Testis (tissue), 2 donors: ENCODE measurements around the gene MT1F.

Experiments used
- POLR2A ChIP-seq: fragments of 450-650 bp; IDR thresholded peaks from one replicate; pipeline ENCODE4 v1.6.1; 2017; ENCODE audit warnings: antibody characterized with exemption, mild to moderate bottlenecking, moderate library complexity
- TF ChIP-seq, protein P1 (sequence below), 3 experiments: fragments of 450-650 bp in 2 of 3; fragments of 200-600 bp in 1 of 3; sonication (generic) in 1 of 3; IDR thresholded peaks; one replicate each; pipeline ENCODE4 v1.5.1; 2016 to 2019; ENCODE audit warnings: antibody characterized with exemption in 3 of 3, mild to moderate bottlenecking in 2 of 3, moderate library complexity in 1 of 3

DNA sequence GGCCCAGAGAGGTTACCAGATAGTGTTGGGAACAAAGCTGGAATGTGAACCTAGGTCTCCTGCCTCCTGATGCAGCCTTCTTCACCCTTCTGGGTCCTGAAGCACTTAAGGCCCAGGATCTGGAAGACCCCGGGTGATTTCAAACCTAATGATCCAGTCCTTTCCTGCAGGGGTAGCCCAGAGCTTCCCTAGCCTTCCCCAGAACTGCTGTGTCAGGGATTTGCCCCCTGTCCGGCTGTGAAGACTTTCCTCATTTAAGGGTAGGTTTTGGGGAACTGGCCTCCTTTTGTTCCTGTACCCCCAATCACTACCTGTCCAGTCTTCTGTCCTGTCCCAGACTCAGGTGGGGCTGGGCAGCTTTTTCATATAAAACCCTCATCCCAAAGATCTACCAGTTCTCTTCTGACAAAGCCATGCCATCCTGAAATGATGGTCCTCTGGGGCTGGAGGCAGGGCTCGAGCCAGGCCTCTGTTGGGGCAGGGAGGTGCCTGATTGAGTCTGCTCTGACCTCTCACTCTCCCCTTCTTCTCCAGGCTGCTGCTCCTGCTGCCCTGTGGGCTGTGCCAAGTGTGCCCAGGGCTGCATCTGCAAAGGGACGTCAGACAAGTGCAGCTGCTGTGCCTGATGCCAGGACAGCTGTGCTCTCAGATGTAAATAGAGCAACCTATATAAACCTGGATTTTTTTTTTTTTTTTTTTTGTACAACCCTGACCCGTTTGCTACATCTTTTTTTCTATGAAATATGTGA lies 25.8 kb downstream of the MT1F start:
- TF ChIP-seq, protein P1, sequence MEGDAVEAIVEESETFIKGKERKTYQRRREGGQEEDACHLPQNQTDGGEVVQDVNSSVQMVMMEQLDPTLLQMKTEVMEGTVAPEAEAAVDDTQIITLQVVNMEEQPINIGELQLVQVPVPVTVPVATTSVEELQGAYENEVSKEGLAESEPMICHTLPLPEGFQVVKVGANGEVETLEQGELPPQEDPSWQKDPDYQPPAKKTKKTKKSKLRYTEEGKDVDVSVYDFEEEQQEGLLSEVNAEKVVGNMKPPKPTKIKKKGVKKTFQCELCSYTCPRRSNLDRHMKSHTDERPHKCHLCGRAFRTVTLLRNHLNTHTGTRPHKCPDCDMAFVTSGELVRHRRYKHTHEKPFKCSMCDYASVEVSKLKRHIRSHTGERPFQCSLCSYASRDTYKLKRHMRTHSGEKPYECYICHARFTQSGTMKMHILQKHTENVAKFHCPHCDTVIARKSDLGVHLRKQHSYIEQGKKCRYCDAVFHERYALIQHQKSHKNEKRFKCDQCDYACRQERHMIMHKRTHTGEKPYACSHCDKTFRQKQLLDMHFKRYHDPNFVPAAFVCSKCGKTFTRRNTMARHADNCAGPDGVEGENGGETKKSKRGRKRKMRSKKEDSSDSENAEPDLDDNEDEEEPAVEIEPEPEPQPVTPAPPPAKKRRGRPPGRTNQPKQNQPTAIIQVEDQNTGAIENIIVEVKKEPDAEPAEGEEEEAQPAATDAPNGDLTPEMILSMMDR (IDR thresholded peaks at IDR 0.05): no peak
- TF ChIP-seq POLR2A: no peak
